ENCODE data around the gene HRCT1.

GRCh38 chr9:35938474-35939356, 32.7 kb downstream of the HRCT1 start:
- TF ChIP-seq CTCF (conservative IDR thresholded peaks at IDR 0.05; ENCODE audit: low read depth, low read length), result no peak
- TF ChIP-seq CEBPB (IDR thresholded peaks at IDR 0.05; ENCODE audit: low read depth, low read length), result no peak
- TF ChIP-seq, protein P1, sequence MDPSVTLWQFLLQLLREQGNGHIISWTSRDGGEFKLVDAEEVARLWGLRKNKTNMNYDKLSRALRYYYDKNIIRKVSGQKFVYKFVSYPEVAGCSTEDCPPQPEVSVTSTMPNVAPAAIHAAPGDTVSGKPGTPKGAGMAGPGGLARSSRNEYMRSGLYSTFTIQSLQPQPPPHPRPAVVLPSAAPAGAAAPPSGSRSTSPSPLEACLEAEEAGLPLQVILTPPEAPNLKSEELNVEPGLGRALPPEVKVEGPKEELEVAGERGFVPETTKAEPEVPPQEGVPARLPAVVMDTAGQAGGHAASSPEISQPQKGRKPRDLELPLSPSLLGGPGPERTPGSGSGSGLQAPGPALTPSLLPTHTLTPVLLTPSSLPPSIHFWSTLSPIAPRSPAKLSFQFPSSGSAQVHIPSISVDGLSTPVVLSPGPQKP (IDR thresholded peaks at IDR 0.05; ENCODE audit: borderline replicate concordance, low read depth, low read length), result no peak
- no peak for TF ChIP-seq POLR2A (IDR thresholded peaks at IDR 0.05; ENCODE audit: low read depth, low read length)

Measured in IMR-90 (cell line).